OCI-LY7 (cell line): ENCODE results near the gene TTC16. TPM values are rescaled to one million over a fixed set of nuclear protein-coding genes. Genes with fewer than 3 reads are reported as not detected.

ENCODE experiments used
- BruUV-seq: library from RNA; stranded (reverse); fragments of 400-500 nt; replicated peaks from 2 replicates; lab custom pipeline; 2021; lab: Mats Ljungman, UMichigan
- CTCF ChIA-PET: fragments of 300-600 bp; sonication (Branson Sonifier 250); formaldehyde crosslinking; loops from one replicate; lab custom pipeline; 2022; ENCODE audit warnings: antibody characterized with exemption; ENCODE audit not compliant: unreplicated experiment; lab: Charles Lee
- POLR2A ChIA-PET: fragments of 300-600 bp; sonication (Branson Sonifier 250); formaldehyde crosslinking; loops from one replicate; lab custom pipeline; 2022; ENCODE audit warnings: antibody characterized with exemption; lab: Charles Lee
- DNase-seq: peaks from one replicate; pipeline ENCODE4 v3.0.0-alpha.2; 2015; ENCODE audit warnings: low spot score
- H2AFZ ChIP-seq: fragments of 200-600 bp; sonication (generic), shearing (Covaris generic); 2 replicates; pipeline ENCODE4 v1.6.1; 2014; ENCODE audit warnings: mild to moderate bottlenecking, antibody characterized with exemption, low read length, moderate library complexity
- H3K27ac ChIP-seq: fragments of 200-600 bp; sonication (generic); 2 replicates; pipeline ENCODE4 v1.5.1; 2014; ENCODE audit warnings: mixed run types, low read depth, mild to moderate bottlenecking, moderate library complexity, low read length, inconsistent platforms; ENCODE audit not compliant: poor library complexity, severe bottlenecking
- H3K36me3 ChIP-seq: fragments of 200-600 bp; sonication (generic); 2 replicates; pipeline ENCODE4 v1.6.1; 2014; ENCODE audit warnings: mild to moderate bottlenecking, antibody characterized with exemption, low read length, moderate library complexity, mixed read lengths; ENCODE audit not compliant: insufficient read depth
- H3K4me1 ChIP-seq: fragments of 200-600 bp; sonication (generic); 2 replicates; pipeline ENCODE4 v1.5.1; 2014; ENCODE audit warnings: mild to moderate bottlenecking, low read length; ENCODE audit not compliant: insufficient read depth, poor library complexity, severe bottlenecking
- H3K4me2 ChIP-seq: fragments of 200-600 bp; sonication (generic); 2 replicates; pipeline ENCODE4 v1.6.1; 2014; ENCODE audit warnings: mild to moderate bottlenecking, low read length
- H3K4me3 ChIP-seq: fragments of 200-600 bp; sonication (generic); 2 replicates; pipeline ENCODE4 v1.5.1; 2014; ENCODE audit warnings: mild to moderate bottlenecking, low read depth, low read length; ENCODE audit not compliant: poor library complexity, severe bottlenecking
- H3K79me2 ChIP-seq: fragments of 200-600 bp; sonication (generic); 2 replicates; pipeline ENCODE4 v1.6.1; 2016; ENCODE audit warnings: low read depth, mild to moderate bottlenecking, low read length, moderate library complexity, mixed read lengths; ENCODE audit not compliant: insufficient read depth
- H3K9me2 ChIP-seq: fragments of 200-600 bp; sonication (generic); 2 replicates; pipeline ENCODE4 v1.6.1; 2016; ENCODE audit warnings: mild to moderate bottlenecking, low read length, mixed read lengths; ENCODE audit not compliant: insufficient read depth
- H3K9me3 ChIP-seq: fragments of 200-600 bp; sonication (generic); 2 replicates; pipeline ENCODE4 v1.6.1; 2014; ENCODE audit warnings: mild to moderate bottlenecking, mixed run types, low read length, mixed read lengths
- H4K20me1 ChIP-seq: fragments of 200-600 bp; sonication (generic); 2 replicates; pipeline ENCODE4 v1.6.1; 2014; ENCODE audit warnings: mild to moderate bottlenecking, antibody characterized with exemption, low read length, moderate library complexity, mixed read lengths; ENCODE audit not compliant: insufficient read depth
- CTCF ChIP-seq: fragments of 200-600 bp; sonication (generic); conservative IDR thresholded peaks from 2 replicates; pipeline ENCODE4 v1.5.1; 2014; ENCODE audit warnings: mild to moderate bottlenecking, antibody characterized with exemption, low read length, moderate library complexity, mixed read lengths
- EZH2phosphoT487 ChIP-seq: fragments of 200-600 bp; sonication (generic); IDR thresholded peaks from 2 replicates; pipeline ENCODE4 v1.6.1; 2018; ENCODE audit warnings: low read depth, borderline replicate concordance, mild to moderate bottlenecking, mixed run types, antibody characterized with exemption, low read length, moderate library complexity, mixed read lengths
- intact Hi-C: fragments of 100-400 bp; cut with micrococcal nuclease; formaldehyde crosslinking; loops from one replicate; pipeline ENCODE4 v1.10.0; 2022; ENCODE audit not compliant: unreplicated experiment
- total RNA-seq, 2 experiments: library from RNA; depleted of rRNA in 1 of 2; stranded (reverse); fragments of >200 nt in 1 of 2; shearing (Covaris generic) in 1 of 2; gene quantifications; 2 replicates each; pipeline ENCODE4 v1.2.3, GENCODE V29; 2014 to 2022

Gene TTC16
- total RNA-seq, 2 experiments from 2014 or later = not detected

GRCh38 chr9:127705577-127706379, 10.1 kb upstream of the TTC16 start:
- no TSS peak for BruUV-seq
- H3K4me1 ChIP-seq = peaks cover 10% of the 10 kb centered on the region
- no peak overlapping the region for H3K4me3 ChIP-seq
- H3K9me2 ChIP-seq = no peaks in the 10 kb centered on the region
- no peaks in the 10 kb centered on the region for H4K20me1 ChIP-seq
- ChIA-PET POLR2A (interaction anchor here (1.4 kb wide), 1 partner anchor 10 kb away, joined by 3 read pairs; the partner anchor contains the start of gene PTRH1), CTCF (no interaction called here)
- intact Hi-C loops = no loop called here
- no peak for DNase-seq
- no peak overlapping the region for H2AFZ ChIP-seq
- H3K4me2 ChIP-seq = no peak overlapping the region
- no peaks in the 10 kb centered on the region for H3K9me3 ChIP-seq
- no peaks in the 10 kb centered on the region for H3K79me2 ChIP-seq
- no peaks in the 10 kb centered on the region for H3K36me3 ChIP-seq
- H3K27ac ChIP-seq = no peak overlapping the region
- TF ChIP-seq CTCF (no peak), EZH2phosphoT487 (no peak)

GRCh38 chr9:127706836-127707241, 9.0 kb upstream of the TTC16 start, which contains the start of gene CFAP157:
Gene CFAP157, plus strand, starts transcription at chr9:127706988. Its CDS starts 44 bp downstream, at chr9:127707032.
- no peaks in the 10 kb centered on the region for H3K36me3 ChIP-seq
- H3K9me3 ChIP-seq = no peaks in the 10 kb centered on the region
- H3K4me1 ChIP-seq = peaks cover 18% of the 10 kb centered on the region
- H4K20me1 ChIP-seq = no peaks in the 10 kb centered on the region
- H3K4me3 ChIP-seq = no peak within 1 kb of the TSS
- intact Hi-C loops = no loop called here
- no peaks in the 10 kb centered on the region for H3K79me2 ChIP-seq
- TF ChIP-seq EZH2phosphoT487 (no peak), CTCF (no peak)
- DNase-seq = peak; percentile 15
- ChIA-PET POLR2A (no interaction called here), CTCF (interaction anchor here (0.6 kb wide), 1 partner anchor 77 kb away, joined by 9 read pairs; no protein-coding TSS in a partner anchor)
- no peak within 1 kb of the TSS for H3K27ac ChIP-seq
- no TSS peak for BruUV-seq
- no peak within 1 kb of the TSS for H2AFZ ChIP-seq
- H3K9me2 ChIP-seq = no peaks in the 10 kb centered on the region
- no peak within 1 kb of the TSS for H3K4me2 ChIP-seq

GRCh38 chr9:127707766-127708165, 8.1 kb upstream of the TTC16 start:
- CTCF ChIA-PET = no interaction called here
- BruUV-seq = no TSS peak
- no peak overlapping the region for H2AFZ ChIP-seq
- H3K4me1 ChIP-seq = peaks cover 18% of the 10 kb centered on the region
- peak; percentile 69 for TF ChIP-seq CTCF
- TF ChIP-seq EZH2phosphoT487 = no peak
- H3K9me2 ChIP-seq = no peaks in the 10 kb centered on the region
- H4K20me1 ChIP-seq = no peaks in the 10 kb centered on the region
- H3K27ac ChIP-seq = no peak overlapping the region
- intact Hi-C loops = no loop called here
- no peaks in the 10 kb centered on the region for H3K79me2 ChIP-seq
- DNase-seq = peak; percentile 55
- no peak overlapping the region for H3K4me3 ChIP-seq
- H3K4me2 ChIP-seq = no peak overlapping the region
- H3K9me3 ChIP-seq = no peaks in the 10 kb centered on the region
- H3K36me3 ChIP-seq = no peaks in the 10 kb centered on the region
- POLR2A ChIA-PET = no interaction called here
